Osteocyte (in vitro differentiated cells): ENCODE measurements around the gene LRRK1. TPM values are rescaled to one million over a fixed set of nuclear protein-coding genes. Genes with fewer than 3 reads are reported as not detected.
A peak's percentile ranks its signal among the peaks of the same experiment; 100 is the strongest.

Experiments used
- DNase-seq: peaks from one replicate; pipeline ENCODE4 v3.0.0; 2021; ENCODE audit warnings: mixed read lengths; ENCODE audit not compliant: unreplicated experiment; ENCODE audit errors: extremely low spot score
- H3K27ac Mint-ChIP-seq: one replicate; pipeline ENCODE4 v1.8.0; 2021; ENCODE audit warnings: mild to moderate bottlenecking, mixed read lengths; ENCODE audit not compliant: unreplicated experiment
- H3K27me3 Mint-ChIP-seq: one replicate; pipeline ENCODE4 v1.8.0; 2021; ENCODE audit warnings: mixed read lengths; ENCODE audit not compliant: unreplicated experiment
- H3K36me3 Mint-ChIP-seq: one replicate; pipeline ENCODE4 v1.8.0; 2021; ENCODE audit warnings: mixed read lengths; ENCODE audit not compliant: unreplicated experiment
- H3K4me1 Mint-ChIP-seq: one replicate; pipeline ENCODE4 v1.8.0; 2021; ENCODE audit warnings: mixed read lengths; ENCODE audit not compliant: unreplicated experiment
- H3K4me3 Mint-ChIP-seq: one replicate; pipeline ENCODE4 v1.8.0; 2021; ENCODE audit warnings: mild to moderate bottlenecking, moderate library complexity, mixed read lengths; ENCODE audit not compliant: unreplicated experiment
- H3K9me3 Mint-ChIP-seq: one replicate; pipeline ENCODE4 v1.8.0; 2021; ENCODE audit warnings: mixed read lengths; ENCODE audit not compliant: unreplicated experiment
- total RNA-seq: library from RNA; stranded (reverse); gene quantifications from 2 replicates; pipeline ENCODE4 v1.2.1, GENCODE V29; 2021
- TF ChIP-seq, protein P1 (sequence below): fragments of 200-600 bp; sonication (generic); IDR thresholded peaks from 2 replicates; pipeline ENCODE4 v1.5.0; 2021; ENCODE audit warnings: antibody characterized with exemption, mild to moderate bottlenecking, moderate library complexity

LRRK1 gene
- total RNA-seq, 1 donor from 2014 or later: 10.8 TPM

DNA sequence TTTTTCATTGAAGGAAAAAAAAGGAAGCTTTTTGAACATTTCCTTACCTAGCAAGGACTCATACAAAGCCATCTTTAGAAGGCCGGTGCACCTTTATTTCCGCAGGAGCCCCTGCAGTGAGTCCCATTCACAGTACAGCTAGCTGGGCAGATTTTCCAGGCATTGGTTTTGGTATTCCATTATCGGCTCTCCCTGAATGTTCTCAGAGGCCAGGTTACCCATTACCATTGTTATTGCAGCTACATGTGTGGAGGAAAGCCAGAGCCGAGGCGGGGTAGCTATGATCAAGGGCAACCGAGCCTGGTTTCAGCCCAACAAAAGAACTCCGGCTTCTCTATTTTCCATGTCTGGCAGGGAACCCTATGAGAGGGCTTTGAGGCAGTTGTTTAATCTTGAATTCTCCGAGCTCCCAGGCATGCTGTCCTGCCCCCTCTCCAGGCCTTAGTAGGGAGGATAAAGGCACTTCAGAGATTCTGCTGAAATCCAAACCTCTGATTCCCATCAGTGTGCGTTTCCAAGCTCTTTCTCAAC, 100.3 kb downstream of the LRRK1 start:
- H3K27me3 Mint-ChIP-seq: no peaks in the 10 kb centered on the region
- peaks cover 3% of the 10 kb centered on the region for H3K4me1 Mint-ChIP-seq
- no peaks in the 10 kb centered on the region for H3K9me3 Mint-ChIP-seq
- DNase-seq: peak; percentile 32
- H3K27ac Mint-ChIP-seq: no peak overlapping the region
- TF ChIP-seq, protein P1, sequence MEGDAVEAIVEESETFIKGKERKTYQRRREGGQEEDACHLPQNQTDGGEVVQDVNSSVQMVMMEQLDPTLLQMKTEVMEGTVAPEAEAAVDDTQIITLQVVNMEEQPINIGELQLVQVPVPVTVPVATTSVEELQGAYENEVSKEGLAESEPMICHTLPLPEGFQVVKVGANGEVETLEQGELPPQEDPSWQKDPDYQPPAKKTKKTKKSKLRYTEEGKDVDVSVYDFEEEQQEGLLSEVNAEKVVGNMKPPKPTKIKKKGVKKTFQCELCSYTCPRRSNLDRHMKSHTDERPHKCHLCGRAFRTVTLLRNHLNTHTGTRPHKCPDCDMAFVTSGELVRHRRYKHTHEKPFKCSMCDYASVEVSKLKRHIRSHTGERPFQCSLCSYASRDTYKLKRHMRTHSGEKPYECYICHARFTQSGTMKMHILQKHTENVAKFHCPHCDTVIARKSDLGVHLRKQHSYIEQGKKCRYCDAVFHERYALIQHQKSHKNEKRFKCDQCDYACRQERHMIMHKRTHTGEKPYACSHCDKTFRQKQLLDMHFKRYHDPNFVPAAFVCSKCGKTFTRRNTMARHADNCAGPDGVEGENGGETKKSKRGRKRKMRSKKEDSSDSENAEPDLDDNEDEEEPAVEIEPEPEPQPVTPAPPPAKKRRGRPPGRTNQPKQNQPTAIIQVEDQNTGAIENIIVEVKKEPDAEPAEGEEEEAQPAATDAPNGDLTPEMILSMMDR: no peak
- peaks cover 6% of the 10 kb centered on the region for H3K36me3 Mint-ChIP-seq
- H3K4me3 Mint-ChIP-seq: no peak overlapping the region

DNA sequence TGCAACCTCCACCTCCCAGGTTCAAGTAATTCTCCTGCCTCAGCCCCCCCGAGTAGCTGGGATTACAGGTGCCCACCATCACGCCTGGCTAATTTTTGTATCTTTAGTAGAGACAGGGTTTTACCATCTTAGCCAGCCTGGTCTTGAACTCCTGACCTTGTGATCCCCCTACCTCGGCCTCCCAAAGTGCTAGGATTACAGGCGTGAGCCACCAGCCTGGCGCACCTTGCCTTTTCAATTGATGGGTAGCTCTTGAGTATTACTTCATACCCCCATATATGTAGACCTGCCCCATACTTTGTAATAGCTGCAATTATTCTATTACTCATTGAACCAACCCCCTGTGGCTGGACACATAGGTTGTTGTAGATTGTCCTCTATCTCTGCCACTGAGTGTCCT, 101.3 kb downstream of the LRRK1 start:
- Mint-ChIP-seq H3K27me3 (no peaks in the 10 kb centered on the region), H3K4me3 (no peak overlapping the region)

DNA sequence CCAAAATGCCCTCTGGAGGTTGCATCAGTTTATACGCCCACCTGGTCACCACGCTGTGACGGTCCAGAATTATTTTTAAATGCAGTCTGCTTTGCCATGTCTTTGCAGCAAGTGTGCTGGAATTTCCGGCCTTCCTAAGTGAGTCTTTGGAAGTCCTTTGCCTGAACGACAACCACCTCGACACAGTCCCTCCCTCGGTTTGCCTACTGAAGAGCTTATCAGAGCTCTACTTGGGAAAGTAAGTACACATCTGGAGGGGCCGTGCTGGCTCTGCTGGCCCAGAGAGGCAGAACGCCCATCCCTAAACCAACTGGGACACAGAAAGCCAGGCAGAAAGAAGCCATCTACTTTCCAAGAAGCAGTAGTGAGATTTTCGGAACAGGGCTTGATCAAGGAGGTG, 101.8 kb downstream of the LRRK1 start:
- no peaks in the 10 kb centered on the region for H3K27me3 Mint-ChIP-seq
- no peaks in the 10 kb centered on the region for H3K9me3 Mint-ChIP-seq
- TF ChIP-seq, protein P1: no peak
- H3K27ac Mint-ChIP-seq: no peak overlapping the region
- peak; percentile 72 for DNase-seq
- peaks cover 3% of the 10 kb centered on the region for H3K4me1 Mint-ChIP-seq
- peaks cover 9% of the 10 kb centered on the region for H3K36me3 Mint-ChIP-seq
- no peak overlapping the region for H3K4me3 Mint-ChIP-seq

More for the DNA sequence above, 101.3 kb downstream of the LRRK1 start:
- Mint-ChIP-seq H3K36me3 (peaks cover 9% of the 10 kb centered on the region), H3K27ac (no peak overlapping the region), H3K4me1 (peaks cover 3% of the 10 kb centered on the region), H3K9me3 (no peaks in the 10 kb centered on the region)
- DNase-seq: peak; percentile 53
- TF ChIP-seq, protein P1: no peak

DNA sequence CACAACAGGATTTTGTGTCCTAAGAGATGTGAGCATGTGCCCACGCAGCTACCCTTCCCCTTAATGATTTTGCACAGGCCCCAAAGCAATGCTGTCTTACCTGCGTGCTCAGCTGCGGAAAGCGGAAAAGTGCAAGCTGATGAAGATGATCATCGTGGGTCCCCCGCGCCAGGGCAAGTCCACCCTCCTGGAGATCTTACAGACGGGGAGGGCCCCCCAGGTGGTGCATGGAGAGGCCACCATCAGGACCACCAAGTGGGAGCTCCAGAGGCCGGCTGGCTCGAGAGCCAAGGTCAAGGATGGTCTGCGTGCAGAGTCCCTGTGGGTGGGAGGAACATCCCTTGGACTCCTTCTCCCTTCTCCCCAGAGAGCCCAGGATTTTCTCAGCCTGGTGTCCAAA, 103.1 kb downstream of the LRRK1 start:
- TF ChIP-seq, protein P1: no peak
- H3K4me1 Mint-ChIP-seq: peaks cover 3% of the 10 kb centered on the region
- no peak overlapping the region for H3K27ac Mint-ChIP-seq
- peaks cover 9% of the 10 kb centered on the region for H3K36me3 Mint-ChIP-seq
- H3K27me3 Mint-ChIP-seq: no peaks in the 10 kb centered on the region
- H3K4me3 Mint-ChIP-seq: no peak overlapping the region
- DNase-seq: peak; percentile 81
- H3K9me3 Mint-ChIP-seq: no peaks in the 10 kb centered on the region

DNA sequence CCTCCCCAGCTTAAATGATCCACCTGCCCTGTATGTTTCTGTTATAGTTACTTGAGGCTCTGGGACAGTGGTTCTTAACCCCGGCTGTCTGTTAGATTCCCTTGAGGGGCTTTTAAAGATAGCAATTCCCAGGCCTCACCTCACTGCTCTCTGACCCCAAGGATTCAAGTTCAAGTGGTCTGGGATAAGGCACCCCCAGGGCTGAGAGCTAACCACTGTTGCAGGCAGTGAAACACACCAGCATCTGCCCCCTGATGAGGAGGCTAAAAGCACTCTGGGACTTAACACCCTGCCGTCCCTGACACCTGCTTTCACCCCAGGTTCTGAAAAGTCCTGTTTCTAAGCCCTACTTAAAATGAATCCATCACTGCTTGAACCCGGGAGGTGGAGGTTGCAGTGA, 103.7 kb downstream of the LRRK1 start:
- Mint-ChIP-seq H3K4me3 (no peak overlapping the region), H3K36me3 (peaks cover 11% of the 10 kb centered on the region), H3K4me1 (peaks cover 3% of the 10 kb centered on the region), H3K9me3 (no peaks in the 10 kb centered on the region), H3K27me3 (no peaks in the 10 kb centered on the region), H3K27ac (no peak overlapping the region)
- TF ChIP-seq, protein P1: no peak
- DNase-seq: peak; percentile 49
